Activated CD8-positive, alpha-beta memory T cell treated with anti-CD3 and anti-CD28 coated beads for 48 hours (primary cell): ENCODE results near the gene AJUBA.
"Not testable (repeated sequence)": the region's sequence is repeated elsewhere in the genome, so short reads cannot be mapped to it uniquely, and the experiment has no call there.

Experiments
- DNase-seq, 3 experiments: peaks; one replicate each; pipeline ENCODE4 v3.0.0-alpha.2; 2020; ENCODE audit warnings: low read depth in 2 of 3, low spot score in 2 of 3

Gene AJUBA

GRCh38 chr14:23006544-23007419, 24.4 kb upstream of the AJUBA start:
- peak; percentile 72 to 95 (median 87) for DNase-seq

- DNase-seq = no peak
Observed at GRCh38 chr14:23006188-23006534, 23.8 kb upstream of the AJUBA start.

- DNase-seq = no peak
Observed at GRCh38 chr14:23005451-23006187, 23.3 kb upstream of the AJUBA start.

- DNase-seq = not testable (repeated sequence)
Observed at GRCh38 chr14:23004274-23004673, 21.9 kb upstream of the AJUBA start.

- no peak for DNase-seq
Observed at GRCh38 chr14:23002592-23002991, 20.2 kb upstream of the AJUBA start.

- no peak for DNase-seq
Observed at GRCh38 chr14:23000860-23001259, 18.5 kb upstream of the AJUBA start.

GRCh38 chr14:22998329-22999012, 16.1 kb upstream of the AJUBA start:
- DNase-seq = no peak

- DNase-seq = no peak
Observed at GRCh38 chr14:22997676-22998323, 15.4 kb upstream of the AJUBA start.

GRCh38 chr14:22996768-22997654, 14.7 kb upstream of the AJUBA start:
- DNase-seq = no peak

- no peak for DNase-seq
Observed at GRCh38 chr14:22995889-22996625, 13.7 kb upstream of the AJUBA start.

GRCh38 chr14:22994762-22995275, 12.5 kb upstream of the AJUBA start:
- no peak for DNase-seq

GRCh38 chr14:22993517-22993916, 11.2 kb upstream of the AJUBA start:
- no peak for DNase-seq

GRCh38 chr14:22991852-22992251, 9.5 kb upstream of the AJUBA start:
- DNase-seq = no peak

- no peak for DNase-seq
Observed at GRCh38 chr14:22987291-22987690, 4.9 kb upstream of the AJUBA start.

GRCh38 chr14:22986508-22987054, 4.2 kb upstream of the AJUBA start:
- peak; percentile 49 to 77 (median 74) for DNase-seq

- DNase-seq = no peak
Observed at GRCh38 chr14:22985894-22986507, 3.6 kb upstream of the AJUBA start.

- DNase-seq = no peak
Observed at GRCh38 chr14:22984959-22985658, 2.8 kb upstream of the AJUBA start.

- no peak for DNase-seq
Observed at GRCh38 chr14:22981876-22982476, 375 bp downstream of the AJUBA start.
